ENCODE results near the gene CTSH. TPM values are rescaled to one million over a fixed set of nuclear protein-coding genes. Genes with fewer than 3 reads are reported as not detected.

Gene CTSH, protein sequence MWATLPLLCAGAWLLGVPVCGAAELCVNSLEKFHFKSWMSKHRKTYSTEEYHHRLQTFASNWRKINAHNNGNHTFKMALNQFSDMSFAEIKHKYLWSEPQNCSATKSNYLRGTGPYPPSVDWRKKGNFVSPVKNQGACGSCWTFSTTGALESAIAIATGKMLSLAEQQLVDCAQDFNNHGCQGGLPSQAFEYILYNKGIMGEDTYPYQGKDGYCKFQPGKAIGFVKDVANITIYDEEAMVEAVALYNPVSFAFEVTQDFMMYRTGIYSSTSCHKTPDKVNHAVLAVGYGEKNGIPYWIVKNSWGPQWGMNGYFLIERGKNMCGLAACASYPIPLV
- total RNA-seq (10 to 100 TPM; 41.0 to 89.7 TPM), polyA plus RNA-seq (100 to 1,000 TPM in 1 of 2 donors, 10 to 100 TPM in 1; 23.2 to 103 TPM)
- long read RNA-seq, donor 1, transcript CTSH-201 (12 exons, 2,190 nt), result major isoform, 120 of 150 reads
- long read RNA-seq, donor 1, partial matches to known transcripts, result 6 of 150 reads
- long read RNA-seq, donor 1, other reads (novel, unspliced or antisense), result 23 of 150 reads
- long read RNA-seq, donor 2, transcript CTSH-201 (12 exons, 2,190 nt), result major isoform, 25 of 39 reads
- long read RNA-seq, donor 2, partial matches to known transcripts, result 11 of 39 reads
- long read RNA-seq, donor 2, other reads (novel, unspliced or antisense), result 0 of 39 reads

- H3K27me3 ChIP-seq (ENCODE audit: control insufficient read depth in 1 of 2, insufficient read depth in 2 of 2, low read length in 1 of 2), result no peaks in the 10 kb centered on the region
- ATAC-seq (ENCODE audit: low FRiP score), result peak; percentile 93
- H3K36me3 ChIP-seq (ENCODE audit: control insufficient read depth in 1 of 2, insufficient read depth in 2 of 2, low read length in 1 of 2), result no peaks in the 10 kb centered on the region
- peak; percentile 88 to 94 for DNase-seq
- 2% methylated on average over 45 to 71 of the region's 71 CpGs for WGBS, 2 donors
- intact Hi-C loops (cut with DNase I), result no loop called here
- peaks cover 0 to 3% of the 10 kb centered on the region in 2 donors for H3K4me1 ChIP-seq (ENCODE audit: control insufficient read depth in 1 of 2, insufficient read depth in 2 of 2, low read length in 2 of 2)
- no peak within 1 kb of the TSS for H3K27ac ChIP-seq (ENCODE audit: low read depth in 1 of 2, low read length in 2 of 2)
- H3K4me3 ChIP-seq (ENCODE audit: low read length in 2 of 2), result peak within 1 kb of the TSS; percentile 18 to 22
- no peaks in the 10 kb centered on the region for H3K9me3 ChIP-seq (ENCODE audit: control insufficient read depth, low read length)
These were observed at the start of gene CTSH for GRCh38 chr15:78944669-78945407. Gene CTSH, minus strand, starts transcription at chr15:78945046. Its CDS starts 65 bp downstream, at chr15:78944981.

DNA sequence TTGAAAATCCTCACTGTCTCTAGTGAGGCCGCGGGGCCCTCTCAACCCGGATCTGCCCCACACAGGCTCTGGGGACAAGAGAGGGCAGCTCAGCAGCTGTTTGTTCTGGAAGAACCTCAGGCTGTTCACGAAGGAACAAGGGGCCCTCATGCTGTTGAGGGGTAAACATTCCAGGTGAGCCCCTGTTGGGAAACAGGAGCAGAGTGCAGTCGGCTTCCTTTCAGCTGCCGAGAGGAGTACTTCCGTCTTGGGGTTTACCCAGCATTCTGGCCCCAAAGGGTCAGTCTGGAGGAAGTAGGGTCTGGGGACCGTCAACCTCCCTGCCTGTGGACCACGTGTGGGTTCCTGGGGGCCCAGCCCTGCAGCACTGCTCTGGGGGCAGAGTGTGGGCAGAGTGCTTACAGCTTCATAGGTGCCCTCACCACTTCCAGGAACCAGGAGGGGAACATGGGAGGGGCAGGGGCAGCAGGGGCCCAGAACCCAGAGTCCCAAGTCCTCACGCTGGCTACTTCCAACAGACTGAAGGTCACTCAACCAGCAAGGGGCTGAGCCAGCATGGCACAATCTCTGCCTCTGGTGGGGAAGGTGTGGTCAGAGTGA is 49.2 kb upstream of the CTSH start:
- intact Hi-C loops (cut with DNase I), result no loop called here
- WGBS, 2 donors, result 78 to 79% methylated on average over 10 of the region's 10 CpGs
- Histone ChIP-seq H3K27me3 (ENCODE audit: control insufficient read depth in 1 of 2, insufficient read depth in 2 of 2, low read length in 1 of 2) (no peaks in the 10 kb centered on the region), H3K9me3 (ENCODE audit: control insufficient read depth, low read length) (no peaks in the 10 kb centered on the region), H3K27ac (ENCODE audit: low read depth in 1 of 2, low read length in 2 of 2) (no peak overlapping the region), H3K4me1 (ENCODE audit: control insufficient read depth in 1 of 2, insufficient read depth in 2 of 2, low read length in 2 of 2) (no peaks in the 10 kb centered on the region), H3K4me3 (ENCODE audit: low read length in 2 of 2) (no peak overlapping the region), H3K36me3 (ENCODE audit: control insufficient read depth in 1 of 2, insufficient read depth in 2 of 2, low read length in 1 of 2) (no peaks in the 10 kb centered on the region)
- DNase-seq (peak in 1 of 2 donors; percentile 35), ATAC-seq (ENCODE audit: low FRiP score) (no peak)

GRCh38 chr15:78993257-78993930 is 48.5 kb upstream of the CTSH start:
- Histone ChIP-seq H3K9me3 (ENCODE audit: control insufficient read depth, low read length) (no peaks in the 10 kb centered on the region), H3K4me3 (ENCODE audit: low read length in 2 of 2) (no peak overlapping the region), H3K27ac (ENCODE audit: low read depth in 1 of 2, low read length in 2 of 2) (no peak overlapping the region), H3K27me3 (ENCODE audit: control insufficient read depth in 1 of 2, insufficient read depth in 2 of 2, low read length in 1 of 2) (no peaks in the 10 kb centered on the region), H3K36me3 (ENCODE audit: control insufficient read depth in 1 of 2, insufficient read depth in 2 of 2, low read length in 1 of 2) (no peaks in the 10 kb centered on the region), H3K4me1 (ENCODE audit: control insufficient read depth in 1 of 2, insufficient read depth in 2 of 2, low read length in 2 of 2) (no peaks in the 10 kb centered on the region)
- 94% methylated on average over 4 of the region's 4 CpGs for WGBS, 2 donors
- ATAC-seq (ENCODE audit: low FRiP score) (no peak), DNase-seq (peak in 1 of 2 donors; percentile 44)
- intact Hi-C loops (cut with DNase I), result no loop called here

- Histone ChIP-seq H3K9me3 (ENCODE audit: control insufficient read depth, low read length) (no peaks in the 10 kb centered on the region), H3K27ac (ENCODE audit: low read depth in 1 of 2, low read length in 2 of 2) (no peak overlapping the region), H3K4me3 (ENCODE audit: low read length in 2 of 2) (no peak overlapping the region), H3K36me3 (ENCODE audit: control insufficient read depth in 1 of 2, insufficient read depth in 2 of 2, low read length in 1 of 2) (no peaks in the 10 kb centered on the region), H3K4me1 (ENCODE audit: control insufficient read depth in 1 of 2, insufficient read depth in 2 of 2, low read length in 2 of 2) (no peaks in the 10 kb centered on the region), H3K27me3 (ENCODE audit: control insufficient read depth in 1 of 2, insufficient read depth in 2 of 2, low read length in 1 of 2) (no peaks in the 10 kb centered on the region)
- ATAC-seq (ENCODE audit: low FRiP score) (no peak), DNase-seq (peak in 1 of 2 donors; percentile 71)
- intact Hi-C loops (cut with DNase I), result no loop called here
- WGBS, 2 donors, result 81 to 86% methylated on average over 17 of the region's 17 CpGs
These were observed 47.8 kb upstream of the CTSH start for GRCh38 chr15:78992416-78993256.

DNA sequence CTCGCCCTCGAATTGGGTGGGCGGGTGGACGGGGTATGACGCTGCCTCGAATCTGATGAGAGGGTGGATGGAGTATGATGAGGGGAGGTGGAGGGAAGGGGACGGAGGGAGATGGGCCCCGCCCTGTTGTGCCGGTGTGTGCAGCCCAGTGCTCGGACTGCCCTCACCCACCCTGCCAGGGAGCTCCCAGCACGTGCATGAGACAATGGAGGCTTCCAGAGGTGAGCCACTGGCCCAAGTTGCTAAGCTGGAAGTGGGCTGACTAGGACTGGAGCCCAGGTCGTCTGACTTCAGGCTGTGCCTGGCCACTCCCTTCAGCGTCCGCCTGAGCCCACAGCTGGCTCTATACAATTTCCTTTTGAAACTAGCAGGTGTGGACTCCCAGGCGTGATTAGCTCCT is 47.0 kb upstream of the CTSH start:
- Histone ChIP-seq H3K36me3 (ENCODE audit: control insufficient read depth in 1 of 2, insufficient read depth in 2 of 2, low read length in 1 of 2) (no peaks in the 10 kb centered on the region), H3K27ac (ENCODE audit: low read depth in 1 of 2, low read length in 2 of 2) (no peak overlapping the region), H3K27me3 (ENCODE audit: control insufficient read depth in 1 of 2, insufficient read depth in 2 of 2, low read length in 1 of 2) (no peaks in the 10 kb centered on the region), H3K4me1 (ENCODE audit: control insufficient read depth in 1 of 2, insufficient read depth in 2 of 2, low read length in 2 of 2) (no peaks in the 10 kb centered on the region), H3K4me3 (ENCODE audit: low read length in 2 of 2) (no peak overlapping the region), H3K9me3 (ENCODE audit: control insufficient read depth, low read length) (no peaks in the 10 kb centered on the region)
- DNase-seq (no peak), ATAC-seq (ENCODE audit: low FRiP score) (no peak)
- intact Hi-C loops (cut with DNase I), result no loop called here
- WGBS, 2 donors, result 92 to 94% methylated on average over 15 of the region's 15 CpGs

GRCh38 chr15:78991476-78991875 is 46.6 kb upstream of the CTSH start:
- H3K36me3 ChIP-seq (ENCODE audit: control insufficient read depth in 1 of 2, insufficient read depth in 2 of 2, low read length in 1 of 2), result no peaks in the 10 kb centered on the region
- H3K27me3 ChIP-seq (ENCODE audit: control insufficient read depth in 1 of 2, insufficient read depth in 2 of 2, low read length in 1 of 2), result no peaks in the 10 kb centered on the region
- intact Hi-C loops (cut with DNase I), result no loop called here
- no peak for ATAC-seq (ENCODE audit: low FRiP score)
- H3K9me3 ChIP-seq (ENCODE audit: control insufficient read depth, low read length), result no peaks in the 10 kb centered on the region
- no peaks in the 10 kb centered on the region for H3K4me1 ChIP-seq (ENCODE audit: control insufficient read depth in 1 of 2, insufficient read depth in 2 of 2, low read length in 2 of 2)
- DNase-seq, result peak in 1 of 2 donors; percentile 38
- H3K27ac ChIP-seq (ENCODE audit: low read depth in 1 of 2, low read length in 2 of 2), result no peak overlapping the region
- WGBS, 2 donors, result 93% methylated on average over 10 of the region's 10 CpGs
- H3K4me3 ChIP-seq (ENCODE audit: low read length in 2 of 2), result no peak overlapping the region

DNA sequence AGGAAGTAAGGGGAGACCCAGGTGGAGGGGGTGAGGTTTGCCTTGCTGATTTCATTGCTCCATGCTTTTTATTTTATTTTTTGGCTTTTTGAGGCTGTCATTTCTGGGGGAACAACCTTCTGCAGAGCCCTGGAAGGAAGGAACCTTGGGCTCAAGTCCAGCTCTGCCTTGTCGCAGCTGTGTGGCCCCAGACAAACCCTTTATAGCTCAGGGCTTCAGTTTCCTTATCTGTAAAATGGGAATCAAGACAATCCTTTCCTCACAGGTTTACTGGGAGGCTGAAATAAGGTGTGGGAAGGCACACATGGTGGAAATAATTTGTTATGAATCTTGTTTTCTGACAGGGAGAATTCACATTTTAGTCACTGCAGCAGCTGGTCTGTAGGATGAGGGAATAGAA is 45.4 kb upstream of the CTSH start:
- WGBS, 2 donors, result 89% methylated on average over 1 of the region's 1 CpG
- H3K4me3 ChIP-seq (ENCODE audit: low read length in 2 of 2), result no peak overlapping the region
- no peaks in the 10 kb centered on the region for H3K9me3 ChIP-seq (ENCODE audit: control insufficient read depth, low read length)
- intact Hi-C loops (cut with DNase I), result no loop called here
- no peak for ATAC-seq (ENCODE audit: low FRiP score)
- no peaks in the 10 kb centered on the region for H3K4me1 ChIP-seq (ENCODE audit: control insufficient read depth in 1 of 2, insufficient read depth in 2 of 2, low read length in 2 of 2)
- H3K27ac ChIP-seq (ENCODE audit: low read depth in 1 of 2, low read length in 2 of 2), result no peak overlapping the region
- no peaks in the 10 kb centered on the region for H3K27me3 ChIP-seq (ENCODE audit: control insufficient read depth in 1 of 2, insufficient read depth in 2 of 2, low read length in 1 of 2)
- DNase-seq, result peak in 1 of 2 donors; percentile 18
- H3K36me3 ChIP-seq (ENCODE audit: control insufficient read depth in 1 of 2, insufficient read depth in 2 of 2, low read length in 1 of 2), result no peaks in the 10 kb centered on the region
